Posterior cingulate gyrus (tissue), 11 donors: Measurements from ENCODE around the gene STXBP5L.
"Not testable (repeated sequence)": the region's sequence is repeated elsewhere in the genome, so short reads cannot be mapped to it uniquely, and the experiment has no call there.

Source experiments
- DNase-seq, 10 donors: peaks; one replicate each; pipeline versions ENCODE4 v3.0.0 to v3.0.0-alpha.2; 2020 to 2021; ENCODE audit warnings: mixed read lengths in 3 of 10
- intact Hi-C: fragments of 100-400 bp; cut with DNase I; formaldehyde crosslinking; loops from one replicate; pipeline ENCODE4 v1.15.1; 2023

Gene STXBP5L

GRCh38 chr3:120908030-120908794, at the start of gene STXBP5L:
STXBP5L (plus strand) TSS chr3:120908205; CDS start chr3:120909579, 1,374 bp downstream.
- DNase-seq: peak; percentile 55 to 99 (median 89)
- intact Hi-C loops: no loop called here

- intact Hi-C loops: no loop called here
- no peak for DNase-seq
Observed at GRCh38 chr3:120858521-120858920, 49.5 kb upstream of the STXBP5L start.

DNA sequence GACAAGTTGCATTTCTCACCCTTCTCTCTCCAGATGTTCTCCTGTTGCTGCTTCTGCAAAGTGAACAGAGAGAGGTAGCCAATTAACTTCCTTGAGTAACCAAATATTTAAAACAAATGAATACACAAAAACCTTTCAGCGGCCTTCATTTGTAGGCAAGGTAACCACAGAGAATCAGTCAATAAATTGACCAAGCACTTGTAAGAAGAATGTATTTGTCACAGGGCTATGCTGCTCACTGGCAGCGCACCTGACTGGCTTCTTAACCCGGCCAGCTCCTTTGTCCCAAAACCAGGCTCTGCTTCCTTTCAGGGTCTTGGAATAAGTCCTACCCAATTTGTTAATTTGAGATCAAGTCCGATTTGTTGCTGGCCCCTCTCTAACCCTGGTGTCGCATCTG, 43.5 kb upstream of the STXBP5L start:
- no peak for DNase-seq

DNA sequence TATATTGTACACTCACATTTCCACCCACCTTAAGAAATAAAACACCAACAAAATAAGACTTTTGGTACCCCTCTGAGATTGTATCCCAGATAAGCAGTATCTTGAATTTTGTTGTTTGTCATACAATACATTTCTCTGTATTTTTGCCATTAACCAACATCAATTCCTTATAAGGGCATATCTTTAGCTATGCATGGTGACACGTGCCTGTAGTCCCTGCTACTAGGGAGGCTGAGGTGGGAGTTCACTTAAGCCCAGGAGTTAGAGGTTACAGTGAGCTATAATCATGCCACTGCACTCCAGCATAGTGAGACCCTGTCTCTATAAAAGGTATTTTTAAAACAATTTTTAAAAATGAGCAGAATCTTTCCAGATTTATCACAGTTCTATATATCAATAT, 32.5 kb upstream of the STXBP5L start:
- intact Hi-C loops: no loop called here
- DNase-seq: no peak

More for the DNA sequence above, 43.5 kb upstream of the STXBP5L start:
- intact Hi-C loops: no loop called here

DNA sequence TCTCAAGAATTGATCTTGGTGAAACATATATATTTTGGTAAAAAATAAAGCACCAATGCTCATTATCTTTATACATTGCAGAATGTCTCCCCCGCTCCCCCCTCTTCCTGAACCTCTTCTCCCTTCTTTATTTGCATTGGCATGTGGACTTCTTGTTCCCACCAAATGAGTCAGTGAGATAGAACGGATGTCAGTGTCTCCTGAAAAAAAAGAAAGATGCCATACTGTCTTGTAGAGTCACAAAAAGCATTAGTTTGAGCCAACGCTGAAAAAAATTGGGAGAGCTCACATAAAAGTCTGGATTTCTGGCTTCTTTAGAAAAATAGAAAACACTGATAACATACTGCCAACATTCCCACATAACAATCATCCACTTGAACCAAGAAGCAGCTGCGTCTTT, 32.0 kb upstream of the STXBP5L start:
- no peak for DNase-seq
- intact Hi-C loops: no loop called here

GRCh38 chr3:120879411-120879810, 28.6 kb upstream of the STXBP5L start:
- peak in 3 of 10 donors; percentile 62 to 72 (median 63) for DNase-seq
- intact Hi-C loops: no loop called here

DNA sequence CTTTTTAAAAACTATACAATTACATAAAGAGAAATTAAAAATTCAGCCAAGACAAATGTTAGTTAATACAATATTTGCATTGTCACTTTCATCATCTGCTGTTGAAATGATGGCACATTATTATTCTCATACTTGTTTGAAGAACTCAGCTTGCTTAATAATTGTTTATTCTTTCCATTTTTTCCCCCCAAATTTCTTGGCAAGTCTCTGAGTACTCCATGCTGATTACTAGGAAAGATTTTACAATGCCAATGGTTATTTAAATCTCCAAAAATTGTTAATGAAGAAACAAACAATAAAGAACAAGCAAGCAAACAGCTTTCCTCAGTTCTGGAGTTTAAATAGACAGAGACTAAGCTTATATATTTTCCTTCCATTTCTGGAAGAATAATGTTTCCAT, 15.1 kb upstream of the STXBP5L start:
- intact Hi-C loops: no loop called here

DNA sequence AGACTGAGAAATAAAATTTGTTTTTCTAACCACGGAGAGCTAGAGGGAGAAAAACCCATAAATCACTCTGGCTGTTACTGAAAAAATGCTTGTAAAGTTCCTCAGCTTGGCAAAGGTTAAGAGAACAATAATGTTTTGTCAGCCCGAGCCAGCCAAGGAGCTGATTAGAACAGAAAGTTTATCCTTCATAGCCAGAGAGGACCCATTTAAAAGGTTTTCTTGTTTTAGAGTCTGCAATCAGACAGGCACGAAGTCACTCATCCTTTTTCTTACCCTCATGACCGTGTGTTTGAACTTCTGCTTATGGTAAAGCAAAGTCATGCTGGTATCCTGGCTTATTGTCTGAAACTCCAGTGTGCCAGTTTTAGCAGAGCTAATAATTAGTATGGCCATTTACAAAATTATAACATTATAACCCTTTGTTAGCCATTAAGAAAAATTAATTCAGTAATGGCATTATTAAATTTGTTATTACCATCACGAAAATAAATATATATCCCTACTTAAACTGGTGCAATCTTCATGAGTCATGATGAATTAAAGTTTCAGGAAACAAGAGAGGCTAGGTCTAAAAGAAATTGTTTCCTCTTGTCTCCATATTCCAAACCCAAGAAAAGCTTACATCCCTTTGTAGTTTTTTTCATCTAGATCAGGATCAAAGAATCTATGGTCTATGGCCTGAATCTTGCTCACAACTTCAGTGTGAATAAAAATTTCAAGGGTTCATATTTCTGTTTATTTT, 13.5 kb upstream of the STXBP5L start:
- intact Hi-C loops: no loop called here

More for the DNA sequence above, 15.1 kb upstream of the STXBP5L start:
- DNase-seq: no peak

GRCh38 chr3:120901716-120902115, 6.3 kb upstream of the STXBP5L start:
- intact Hi-C loops: not testable (repeated sequence)
- peak in 2 of 10 donors; percentile 62 to 77 for DNase-seq

More for the DNA sequence above, 13.5 kb upstream of the STXBP5L start:
- DNase-seq: no peak

DNA sequence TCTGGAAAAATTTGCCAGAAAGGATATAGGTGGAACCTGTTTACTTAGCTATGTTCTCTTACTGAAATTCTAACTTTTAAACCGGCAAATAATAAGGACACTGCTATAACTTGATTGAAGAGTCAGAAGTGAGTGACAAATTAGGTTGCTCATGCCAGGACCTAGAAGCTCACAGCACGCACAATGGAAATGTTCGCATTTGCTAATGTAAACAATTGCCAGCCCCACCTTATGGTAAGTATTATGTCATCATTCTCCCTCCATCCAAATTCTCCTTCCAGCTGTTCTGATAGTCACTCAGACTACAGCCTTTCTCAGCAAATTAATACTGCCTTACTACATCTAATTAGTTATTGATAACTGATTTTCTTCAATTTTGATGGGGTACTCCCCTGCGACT, 4.8 kb upstream of the STXBP5L start:
- DNase-seq: no peak
- intact Hi-C loops: no loop called here

GRCh38 chr3:120907659-120908029, 361 bp upstream of the STXBP5L start:
- intact Hi-C loops: no loop called here
- DNase-seq: peak in 1 of 10 donors; percentile 10

- DNase-seq: peak in 1 of 10 donors; percentile 23
- intact Hi-C loops: no loop called here
Observed at GRCh38 chr3:120908795-120909601, 993 bp downstream of the STXBP5L start.

GRCh38 chr3:120909602-120909878, 1.5 kb downstream of the STXBP5L start:
- DNase-seq: peak in 3 of 10 donors; percentile 13 to 63 (median 57)
- intact Hi-C loops: no loop called here

DNA sequence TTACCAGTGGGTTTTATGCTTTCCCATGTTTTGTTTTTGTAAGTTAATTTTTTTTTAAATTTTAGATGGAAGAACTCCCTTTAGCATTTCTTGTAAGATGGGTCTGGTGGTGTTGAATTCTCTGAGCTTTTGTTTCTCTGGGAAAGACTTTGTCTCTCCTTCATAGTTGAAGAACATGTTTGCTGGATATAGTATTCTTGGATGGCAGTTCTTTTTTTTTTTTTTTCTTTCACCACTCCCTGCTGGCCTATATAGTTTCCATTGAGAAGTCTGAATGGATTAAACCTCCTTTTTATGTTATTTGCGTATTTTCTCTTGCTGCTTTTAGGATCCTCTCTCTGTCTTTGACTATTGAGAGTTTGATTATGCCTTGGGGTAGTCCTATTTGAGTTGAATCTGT, 18.1 kb downstream of the STXBP5L start:
- no peak for DNase-seq
- intact Hi-C loops: no loop called here

DNA sequence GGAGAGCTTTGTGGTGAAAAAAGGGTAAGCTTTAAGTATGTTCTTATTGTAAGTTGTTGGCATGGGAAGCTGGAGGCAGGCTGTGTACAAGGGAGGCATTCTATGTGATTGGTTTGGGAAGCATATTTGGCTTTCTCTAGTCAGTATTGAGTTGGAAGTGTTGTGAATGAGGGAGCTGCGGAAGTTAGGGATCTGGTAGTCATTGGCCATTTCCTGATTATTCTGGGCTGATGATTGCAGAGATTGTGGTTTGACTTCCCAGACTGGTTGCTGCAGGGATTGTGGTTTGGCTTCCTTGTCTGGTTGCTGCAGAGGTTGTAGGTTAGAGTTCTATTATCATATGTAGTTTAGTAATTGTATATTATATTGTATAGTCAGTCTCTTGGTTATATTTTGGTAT, 21.0 kb downstream of the STXBP5L start:
- DNase-seq: no peak
- intact Hi-C loops: no loop called here

- no peak for DNase-seq
- intact Hi-C loops: no loop called here
Observed at GRCh38 chr3:120931593-120931992, 23.6 kb downstream of the STXBP5L start.

DNA sequence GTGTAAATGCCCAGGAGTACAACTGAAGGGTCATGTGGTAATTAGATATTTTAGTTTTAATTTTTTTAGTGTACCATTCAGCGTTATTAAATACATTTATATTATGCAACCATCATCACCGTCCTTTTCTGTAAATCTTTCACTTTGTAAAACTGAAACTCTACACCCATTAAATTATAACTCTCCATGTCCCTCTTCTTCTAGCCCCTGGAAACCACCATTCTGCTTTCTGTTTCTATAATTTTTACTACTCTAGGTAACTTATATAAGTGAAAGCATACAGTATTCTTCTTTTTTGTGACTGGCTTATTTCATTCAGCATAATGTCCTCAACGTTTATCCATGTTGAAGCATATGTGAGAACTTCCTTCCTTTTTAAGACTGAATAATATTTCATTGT, 48.1 kb downstream of the STXBP5L start:
- intact Hi-C loops: no loop called here
- no peak for DNase-seq

- intact Hi-C loops: no loop called here
- peak in 2 of 10 donors; percentile 32 to 55 for DNase-seq
Observed at GRCh38 chr3:120982608-120983320, 74.8 kb downstream of the STXBP5L start.

GRCh38 chr3:120983321-120983665, 75.3 kb downstream of the STXBP5L start:
- intact Hi-C loops: no loop called here
- DNase-seq: peak in 1 of 10 donors; percentile 51

DNA sequence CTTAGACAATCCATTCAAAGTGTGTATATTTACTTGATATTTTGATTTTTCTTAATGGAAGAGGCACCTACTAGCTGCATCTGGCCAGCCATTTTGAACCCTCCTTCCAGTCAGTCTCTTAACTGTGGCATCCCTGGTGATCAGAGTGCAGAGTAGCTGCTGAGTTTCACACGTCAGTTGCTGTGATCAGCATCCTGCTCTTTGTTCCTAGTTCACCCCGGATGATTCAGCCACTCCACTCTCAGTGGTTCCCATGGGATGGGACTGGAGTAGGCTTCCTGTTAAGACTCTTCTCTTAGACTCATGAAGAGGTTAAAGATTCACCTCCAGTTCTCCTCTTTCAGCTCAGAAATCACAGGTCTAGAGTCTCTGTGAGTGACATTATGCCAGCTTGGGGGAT, 75.8 kb downstream of the STXBP5L start:
- DNase-seq: peak in 1 of 10 donors; percentile 8

DNA sequence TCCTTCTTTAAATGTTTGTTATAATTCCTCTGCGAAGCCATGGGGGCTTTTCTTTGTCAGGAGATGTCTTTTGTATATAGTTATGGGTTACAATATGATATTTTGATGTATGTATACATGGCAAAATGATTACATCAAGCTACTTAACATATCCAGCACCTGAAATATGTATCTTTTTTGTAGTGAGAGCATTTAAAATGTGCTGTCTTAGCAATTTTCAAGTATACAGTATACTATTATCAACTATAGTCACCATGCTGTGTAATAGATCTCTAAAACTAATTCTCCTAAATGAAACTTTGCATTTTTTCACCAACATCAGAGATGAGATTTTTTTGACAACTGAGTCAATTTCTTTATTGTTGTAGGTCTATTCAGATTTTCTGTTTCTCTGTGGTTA, 77.2 kb downstream of the STXBP5L start:
- intact Hi-C loops: no loop called here
- no peak for DNase-seq

More for the DNA sequence above, 75.8 kb downstream of the STXBP5L start:
- intact Hi-C loops: no loop called here
